ENCODE results near the gene LAIR1. TPM values are rescaled to one million over a fixed set of nuclear protein-coding genes. Genes with fewer than 3 reads are reported as not detected.
"Not testable (repeated sequence)": the region's sequence is repeated elsewhere in the genome, so short reads cannot be mapped to it uniquely, and the experiment has no call there.

Gene LAIR1
- total and polyA plus RNA-seq, 3 experiments from 2014 or later = 12.9 to 110 (median 13.1) TPM

GRCh38 chr19:54376610-54377285 is 12.0 kb upstream of the LAIR1 start:
- Mint-ChIP-seq H3K9me3 (no peaks in the 10 kb centered on the region), H3K4me1 (peaks cover 67 to 74% (median 69%) of the 10 kb centered on the region in 3 donors), H3K27ac (peak overlapping the region in 7 of 8 donors; percentile 1 to 88 (median 48)), H3K27me3 (no peaks in the 10 kb centered on the region), H3K4me3 (peak overlapping the region; percentile 12 to 59 (median 24)), H3K36me3 (no peaks in the 10 kb centered on the region)
- no peaks in the 10 kb centered on the region for H3K27me3 ChIP-seq (ENCODE audit: insufficient read depth, low read length, poor library complexity, severe bottlenecking)
- H3K4me1 ChIP-seq (ENCODE audit: insufficient read depth, low read length) = peaks cover 70% of the 10 kb centered on the region
- POLR2A ChIA-PET = no interaction called here
- no peak overlapping the region for H3K4me3 ChIP-seq (ENCODE audit: low read length)
- CTCF ChIA-PET = interaction anchor here (0.8 to 1.0 kb wide), 3 partner anchors 12 to 72 kb away, joined by 3 read pairs; partner anchors contain the start of gene LENG8
- no peak overlapping the region for H3K27ac ChIP-seq (ENCODE audit: low read depth, low read length)
- H3K36me3 ChIP-seq (ENCODE audit: insufficient read depth, low read length) = no peaks in the 10 kb centered on the region
- no peak for DNase-seq
- H3K9me3 ChIP-seq (ENCODE audit: low read length) = no peaks in the 10 kb centered on the region

- POLR2A ChIA-PET; H3K27ac ChIP-seq (ENCODE audit: low read depth, low read length); H3K36me3 ChIP-seq (ENCODE audit: insufficient read depth, low read length); H3K36me3 Mint-ChIP-seq; H3K27me3 Mint-ChIP-seq; DNase-seq; H3K27me3 ChIP-seq (ENCODE audit: insufficient read depth, low read length, poor library complexity, severe bottlenecking); H3K4me3 ChIP-seq (ENCODE audit: low read length); H3K9me3 Mint-ChIP-seq; H3K9me3 ChIP-seq (ENCODE audit: low read length): not testable (repeated sequence)
- Mint-ChIP-seq H3K27ac (peak overlapping the region in 7 of 8 donors; percentile 26 to 85 (median 74)), H3K4me3 (peak overlapping the region; percentile 13 to 84 (median 68)), H3K4me1 (peaks cover 72 to 83% (median 82%) of the 10 kb centered on the region in 3 donors)
- peaks cover 80% of the 10 kb centered on the region for H3K4me1 ChIP-seq (ENCODE audit: insufficient read depth, low read length)
- CTCF ChIA-PET = interaction anchor here (1.0 kb wide), 1 partner anchor 13 kb away, joined by 3 read pairs; no protein-coding TSS in a partner anchor
These were observed 10.6 kb upstream of the LAIR1 start for GRCh38 chr19:54375181-54375938.

- Mint-ChIP-seq H3K27ac (peak overlapping the region in 1 of 8 donors; percentile 12), H3K9me3 (no peaks in the 10 kb centered on the region), H3K36me3 (peaks cover 0 to under 1% (median 0%) of the 10 kb centered on the region in 3 donors), H3K27me3 (no peaks in the 10 kb centered on the region), H3K4me1 (peaks cover 73 to 81% (median 81%) of the 10 kb centered on the region in 3 donors), H3K4me3 (peak overlapping the region in 5 of 7 donors; percentile 17 to 81 (median 19))
- ChIA-PET POLR2A (no interaction called here), CTCF (interaction anchor here (1.3 kb wide), 1 partner anchor 17 kb away, joined by 4 read pairs; no protein-coding TSS in a partner anchor)
- H3K27ac ChIP-seq (ENCODE audit: low read depth, low read length) = no peak overlapping the region
- no peaks in the 10 kb centered on the region for H3K9me3 ChIP-seq (ENCODE audit: low read length)
- peaks cover 75% of the 10 kb centered on the region for H3K4me1 ChIP-seq (ENCODE audit: insufficient read depth, low read length)
- no peak overlapping the region for H3K4me3 ChIP-seq (ENCODE audit: low read length)
- no peak for DNase-seq
- no peaks in the 10 kb centered on the region for H3K27me3 ChIP-seq (ENCODE audit: insufficient read depth, low read length, poor library complexity, severe bottlenecking)
- no peaks in the 10 kb centered on the region for H3K36me3 ChIP-seq (ENCODE audit: insufficient read depth, low read length)
These were observed 9.3 kb upstream of the LAIR1 start for GRCh38 chr19:54373781-54374631.

DNA sequence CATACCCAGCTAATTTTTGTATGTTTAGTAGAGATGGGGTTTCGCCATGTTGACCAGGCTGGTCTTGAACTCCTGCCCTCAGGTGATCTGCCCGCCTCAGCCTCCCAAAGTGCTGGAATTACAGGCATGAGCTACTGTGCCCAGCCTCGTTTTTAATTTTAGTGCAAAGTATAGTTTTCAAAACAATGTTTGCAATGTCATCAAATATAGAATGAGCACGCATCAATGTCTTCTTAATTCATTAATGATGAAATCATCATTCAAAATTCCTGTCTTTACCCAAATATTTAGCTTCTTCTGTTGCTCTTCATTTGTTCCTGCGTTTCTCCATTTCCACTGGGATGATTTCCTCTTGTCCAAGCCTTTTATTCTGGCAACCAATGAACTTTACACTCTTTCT is 6.7 kb upstream of the LAIR1 start:
- POLR2A ChIA-PET = interaction anchor here (1.5 to 1.6 kb wide), 2 partner anchors 10 to 17 kb away, joined by 4 to 7 read pairs; no protein-coding TSS in a partner anchor
- peaks cover 70% of the 10 kb centered on the region for H3K4me1 ChIP-seq (ENCODE audit: insufficient read depth, low read length)

GRCh38 chr19:54370434-54370796 is 5.7 kb upstream of the LAIR1 start:
- peaks cover 69% of the 10 kb centered on the region for H3K4me1 ChIP-seq (ENCODE audit: insufficient read depth, low read length)
- H3K4me3 Mint-ChIP-seq = peak overlapping the region; percentile 81 to 94 (median 93)
- H3K36me3 Mint-ChIP-seq = not testable (repeated sequence)

More for the DNA sequence above, 6.7 kb upstream of the LAIR1 start:
- not testable (repeated sequence) for DNase-seq; H3K9me3 ChIP-seq (ENCODE audit: low read length); H3K4me3 ChIP-seq (ENCODE audit: low read length); H3K27me3 ChIP-seq (ENCODE audit: insufficient read depth, low read length, poor library complexity, severe bottlenecking); H3K27me3 Mint-ChIP-seq; H3K36me3 Mint-ChIP-seq; H3K27ac ChIP-seq (ENCODE audit: low read depth, low read length); H3K36me3 ChIP-seq (ENCODE audit: insufficient read depth, low read length); H3K9me3 Mint-ChIP-seq
- Mint-ChIP-seq H3K4me1 (peaks cover 70 to 83% (median 82%) of the 10 kb centered on the region in 3 donors), H3K4me3 (peak overlapping the region; percentile 48 to 87 (median 76)), H3K27ac (peak overlapping the region; percentile 73 to 91 (median 81))
- CTCF ChIA-PET = interaction anchor here (0.6 to 1.4 kb wide), 4 partner anchors 10 to 19 kb away, joined by 3 to 9 read pairs (median 4); no protein-coding TSS in a partner anchor

GRCh38 chr19:54369688-54370433 is 5.1 kb upstream of the LAIR1 start:
- DNase-seq = peak in 1 of 5 donors; percentile 30
- not testable (repeated sequence) for H3K36me3 Mint-ChIP-seq; H3K9me3 ChIP-seq (ENCODE audit: low read length); H3K36me3 ChIP-seq (ENCODE audit: insufficient read depth, low read length); H3K27me3 ChIP-seq (ENCODE audit: insufficient read depth, low read length, poor library complexity, severe bottlenecking); H3K27me3 Mint-ChIP-seq; H3K27ac ChIP-seq (ENCODE audit: low read depth, low read length); H3K9me3 Mint-ChIP-seq
- H3K4me3 Mint-ChIP-seq = peak overlapping the region; percentile 81 to 94 (median 93)
- Histone ChIP-seq H3K4me3 (ENCODE audit: low read length) (peak overlapping the region; percentile 61), H3K4me1 (ENCODE audit: insufficient read depth, low read length) (peaks cover 70% of the 10 kb centered on the region)
- ChIA-PET POLR2A (interaction anchor here (0.7 kb wide), 1 partner anchor 635 kb away, joined by 3 read pairs; no protein-coding TSS in a partner anchor), CTCF (interaction anchor here (1.0 to 1.3 kb wide), 2 partner anchors 9 to 17 kb away, joined by 3 to 4 read pairs; no protein-coding TSS in a partner anchor)
- H3K4me1 Mint-ChIP-seq = peaks cover 67 to 82% (median 79%) of the 10 kb centered on the region in 3 donors
- H3K27ac Mint-ChIP-seq = peak overlapping the region; percentile 80 to 97 (median 90)

More at GRCh38 chr19:54370434-54370796, 5.7 kb upstream of the LAIR1 start:
- H3K9me3 ChIP-seq (ENCODE audit: low read length); H3K27ac ChIP-seq (ENCODE audit: low read depth, low read length); H3K9me3 Mint-ChIP-seq; H3K36me3 ChIP-seq (ENCODE audit: insufficient read depth, low read length); CTCF ChIA-PET; H3K27me3 ChIP-seq (ENCODE audit: insufficient read depth, low read length, poor library complexity, severe bottlenecking); H3K27me3 Mint-ChIP-seq: not testable (repeated sequence)
- Mint-ChIP-seq H3K4me1 (peaks cover 69 to 82% (median 79%) of the 10 kb centered on the region in 3 donors), H3K27ac (peak overlapping the region; percentile 80 to 97 (median 88))
- peak overlapping the region; percentile 32 for H3K4me3 ChIP-seq (ENCODE audit: low read length)
- POLR2A ChIA-PET = interaction anchor here (0.7 kb wide), 1 partner anchor 635 kb away, joined by 3 read pairs; no protein-coding TSS in a partner anchor
- DNase-seq = peak; percentile 45 to 80 (median 77)
